ENCODE data around the gene ASCC1. TPM values are rescaled to one million over a fixed set of nuclear protein-coding genes. Genes with fewer than 3 reads are reported as not detected.

ASCC1 gene
- total and polyA plus RNA-seq, 2 of the 13 experiments (the other 11 are each of a cell fraction or from before 2014, with no cell fraction given), result 21.6 to 30.1 TPM

- TF ChIP-seq ZNF572 (CRISPR knock-in tag; IDR thresholded peaks at IDR 0.05), result no peak
- peak; percentile 47; the same call in 1 of the 2 replicates for TF ChIP-seq ATF7-NPFF (CRISPR knock-in tag; IDR thresholded peaks at IDR 0.05; ENCODE audit: low read depth)
- peak; percentile 62 for TF ChIP-seq SALL1 (CRISPR knock-in tag; IDR thresholded peaks at IDR 0.05)
- TF ChIP-seq KLF13 (CRISPR knock-in tag; IDR thresholded peaks at IDR 0.05), result no peak
- TF ChIP-seq RARA (CRISPR knock-in tag; IDR thresholded peaks at IDR 0.05), result peak; percentile 30; the same call in 1 of the 2 replicates
- 0 out of 2 replicates have a peak, but pooled peaks have one; percentile 3 for TF ChIP-seq SIX1 (CRISPR knock-in tag; IDR thresholded peaks at IDR 0.05; ENCODE audit: borderline replicate concordance)
- TF ChIP-seq ZNF33A (CRISPR knock-in tag; IDR thresholded peaks at IDR 0.05; ENCODE audit: borderline replicate concordance), result no peak
- TF ChIP-seq TOPORS (CRISPR knock-in tag; IDR thresholded peaks at IDR 0.05), result 0 out of 2 replicates have a peak, but pooled peaks have one; percentile 22
- no peak for TF ChIP-seq ZFP36L2 (CRISPR knock-in tag; IDR thresholded peaks at IDR 0.05)
- TF ChIP-seq, protein P1, sequence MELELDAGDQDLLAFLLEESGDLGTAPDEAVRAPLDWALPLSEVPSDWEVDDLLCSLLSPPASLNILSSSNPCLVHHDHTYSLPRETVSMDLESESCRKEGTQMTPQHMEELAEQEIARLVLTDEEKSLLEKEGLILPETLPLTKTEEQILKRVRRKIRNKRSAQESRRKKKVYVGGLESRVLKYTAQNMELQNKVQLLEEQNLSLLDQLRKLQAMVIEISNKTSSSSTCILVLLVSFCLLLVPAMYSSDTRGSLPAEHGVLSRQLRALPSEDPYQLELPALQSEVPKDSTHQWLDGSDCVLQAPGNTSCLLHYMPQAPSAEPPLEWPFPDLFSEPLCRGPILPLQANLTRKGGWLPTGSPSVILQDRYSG (CRISPR knock-in tag; IDR thresholded peaks at IDR 0.05), result no peak
- no peak for TF ChIP-seq ZNF660 (CRISPR knock-in tag; IDR thresholded peaks at IDR 0.05; ENCODE audit: borderline replicate concordance, low read depth)
- no peak for TF ChIP-seq MYNN (CRISPR knock-in tag; IDR thresholded peaks at IDR 0.05; ENCODE audit: low read depth)
- peak; percentile 22; the same call in 1 of the 2 replicates for TF ChIP-seq ZBTB3 (CRISPR knock-in tag; IDR thresholded peaks at IDR 0.05; ENCODE audit: borderline replicate concordance, low read depth)
- no peak; the same call in 1 of the 2 replicates for TF ChIP-seq NR2F2 (IDR thresholded peaks at IDR 0.05; ENCODE audit: borderline replicate concordance, low read depth)
- 0 out of 2 replicates have a peak, but pooled peaks have one; percentile 36 for TF ChIP-seq SATB2 (CRISPR knock-in tag; IDR thresholded peaks at IDR 0.05)
- TF ChIP-seq ZSCAN25 (CRISPR knock-in tag; IDR thresholded peaks at IDR 0.05), result peak; percentile 5
- TF ChIP-seq CREM (IDR thresholded peaks at IDR 0.05), result no peak
- TF ChIP-seq CREM (CRISPR knock-in tag; IDR thresholded peaks at IDR 0.05), result no peak
- no peak; the same call in 1 of the 2 replicates for TF ChIP-seq ZNF761 (CRISPR knock-in tag; conservative IDR thresholded peaks at IDR 0.05)
- TF ChIP-seq PBX3 (CRISPR knock-in tag; IDR thresholded peaks at IDR 0.05; ENCODE audit: borderline replicate concordance), result no peak
- TF ChIP-seq FOXO1 (CRISPR knock-in tag; IDR thresholded peaks at IDR 0.05), result no peak
- no peak for TF ChIP-seq PAF1 (CRISPR knock-in tag; IDR thresholded peaks at IDR 0.05)
- peak; percentile 8; the same call in 1 of the 2 replicates for TF ChIP-seq TGIF2 (CRISPR knock-in tag; IDR thresholded peaks at IDR 0.05)
- TF ChIP-seq, protein P2, sequence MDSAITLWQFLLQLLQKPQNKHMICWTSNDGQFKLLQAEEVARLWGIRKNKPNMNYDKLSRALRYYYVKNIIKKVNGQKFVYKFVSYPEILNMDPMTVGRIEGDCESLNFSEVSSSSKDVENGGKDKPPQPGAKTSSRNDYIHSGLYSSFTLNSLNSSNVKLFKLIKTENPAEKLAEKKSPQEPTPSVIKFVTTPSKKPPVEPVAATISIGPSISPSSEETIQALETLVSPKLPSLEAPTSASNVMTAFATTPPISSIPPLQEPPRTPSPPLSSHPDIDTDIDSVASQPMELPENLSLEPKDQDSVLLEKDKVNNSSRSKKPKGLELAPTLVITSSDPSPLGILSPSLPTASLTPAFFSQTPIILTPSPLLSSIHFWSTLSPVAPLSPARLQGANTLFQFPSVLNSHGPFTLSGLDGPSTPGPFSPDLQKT (CRISPR knock-in tag; IDR thresholded peaks at IDR 0.05; ENCODE audit: borderline replicate concordance), result no peak
- TF ChIP-seq ZNF616 (CRISPR knock-in tag; IDR thresholded peaks at IDR 0.05; ENCODE audit: low read depth), result no peak
Measured at GRCh38 chr10:72260976-72261783, 45.1 kb upstream of the ASCC1 start (continued).

All from HepG2 (cell line).